IMR-90 (cell line): ENCODE data around the gene OR5M11. TPM values are rescaled to one million over a fixed set of nuclear protein-coding genes. Genes with fewer than 3 reads are reported as not detected.

Source experiments
- ATAC-seq: fragments of 200-7000 bp; cut with Tn5 transposase; 2 replicates; pipeline ENCODE4 v1.9.1; 2020; ENCODE audit warnings: low read depth, mild to moderate bottlenecking, moderate library complexity
- BruUV-seq: library from RNA; stranded (reverse); fragments of 400-500 nt; replicated peaks from 2 replicates; lab custom pipeline; 2021; lab: Mats Ljungman, UMichigan
- CTCF ChIA-PET: fragments of 300-600 bp; formaldehyde crosslinking; extraction: SDS; loops from one replicate; lab custom pipeline; 2021; ENCODE audit warnings: antibody characterized with exemption; lab: Yijun Ruan, JAX
- POLR2A ChIA-PET: fragments of 300-600 bp; sonication (Branson Sonifier 250); formaldehyde crosslinking; loops from one replicate; lab custom pipeline; 2022; ENCODE audit warnings: antibody characterized with exemption; ENCODE audit not compliant: unreplicated experiment; lab: Charles Lee
- DNase-seq: peaks from one replicate; pipeline ENCODE4 v3.0.0; 2013
- H2AFZ ChIP-seq: replicated peaks from 2 replicates; pipeline ENCODE3; 2013; ENCODE audit warnings: low read length, mild to moderate bottlenecking; ENCODE audit not compliant: poor library complexity
- H2AK5ac ChIP-seq: 2 replicates; pipeline ENCODE4 v1.6.1; 2013; ENCODE audit warnings: low read depth, low read length, inconsistent platforms
- H2AK9ac ChIP-seq: replicated peaks from 2 replicates; pipeline ENCODE3; 2013; ENCODE audit warnings: mild to moderate bottlenecking, low read depth, low read length, moderate library complexity; ENCODE audit not compliant: poor library complexity
- H2BK120ac ChIP-seq: 2 replicates; pipeline ENCODE4 v1.6.1; 2013; ENCODE audit warnings: low read depth, low read length, inconsistent platforms
- H2BK15ac ChIP-seq: 3 replicates; pipeline ENCODE4 v1.6.1; 2013; ENCODE audit warnings: low read depth, low read length, inconsistent platforms
- H2BK20ac ChIP-seq: 2 replicates; pipeline ENCODE4 v1.6.1; 2013; ENCODE audit warnings: low read depth, mild to moderate bottlenecking, inconsistent platforms, low read length, moderate library complexity
- H2BK5ac ChIP-seq: 2 replicates; pipeline ENCODE4 v1.6.1; 2013; ENCODE audit warnings: mild to moderate bottlenecking, low read depth, low read length, inconsistent platforms; ENCODE audit not compliant: poor library complexity, severe bottlenecking
- H3K14ac ChIP-seq: replicated peaks from 2 replicates; pipeline ENCODE4 v1.6.1; 2013; ENCODE audit warnings: low read depth, low read length, inconsistent platforms
- H3K18ac ChIP-seq: 2 replicates; pipeline ENCODE4 v1.6.1; 2013; ENCODE audit warnings: low read depth, low read length, control low read depth
- H3K23ac ChIP-seq: 2 replicates; pipeline ENCODE4 v1.6.1; 2013; ENCODE audit warnings: low read depth, low read length, inconsistent platforms
- H3K27ac ChIP-seq: 2 replicates; pipeline ENCODE4 v1.5.1; 2013; ENCODE audit warnings: mild to moderate bottlenecking, control low read depth, low read length; ENCODE audit not compliant: insufficient read depth
- H3K27me3 ChIP-seq: 2 replicates; pipeline ENCODE4 v1.6.1; 2013; ENCODE audit warnings: low read length; ENCODE audit not compliant: control insufficient read depth, insufficient read depth
- H3K36me3 ChIP-seq: 2 replicates; pipeline ENCODE4 v1.6.1; 2013; ENCODE audit warnings: low read length, mixed read lengths; ENCODE audit not compliant: control insufficient read depth, insufficient read depth
- H3K4ac ChIP-seq: 2 replicates; pipeline ENCODE4 v1.6.1; 2013; ENCODE audit warnings: low read depth, low read length, inconsistent platforms
- H3K4me1 ChIP-seq: 2 replicates; pipeline ENCODE4 v1.6.1; 2013; ENCODE audit warnings: low read length, mixed read lengths; ENCODE audit not compliant: control insufficient read depth, insufficient read depth
- H3K4me2 ChIP-seq: 2 replicates; pipeline ENCODE4 v1.6.1; 2013; ENCODE audit warnings: low read depth, mild to moderate bottlenecking, control low read depth, low read length, moderate library complexity
- H3K4me3 ChIP-seq: 2 replicates; pipeline ENCODE4 v1.5.1; 2013; ENCODE audit warnings: low read depth, mild to moderate bottlenecking, control low read depth, low read length, moderate library complexity; ENCODE audit not compliant: insufficient read depth
- H3K56ac ChIP-seq: 2 replicates; pipeline ENCODE4 v1.6.1; 2013; ENCODE audit warnings: low read length, inconsistent platforms; ENCODE audit not compliant: insufficient read depth; ENCODE audit errors: extremely low read depth
- H3K79me1 ChIP-seq, 2 experiments: 2 replicates each; pipeline ENCODE4 v1.6.1; 2013; ENCODE audit warnings: low read length in 2 of 2, inconsistent platforms in 1 of 2, low read depth in 1 of 2
- H3K9ac ChIP-seq: 2 replicates; pipeline ENCODE4 v1.6.1; 2013; ENCODE audit warnings: low read depth, low read length, control low read depth
- H3K9me1 ChIP-seq: 2 replicates; pipeline ENCODE4 v1.6.1; 2013; ENCODE audit warnings: low read length, inconsistent platforms; ENCODE audit not compliant: insufficient read depth
- H3K9me3 ChIP-seq: 2 replicates; pipeline ENCODE4 v1.6.1; 2013; ENCODE audit warnings: low read length; ENCODE audit not compliant: control insufficient read depth, insufficient read depth
- H4K20me1 ChIP-seq: 2 replicates; pipeline ENCODE4 v1.6.1; 2013; ENCODE audit warnings: low read length, inconsistent platforms; ENCODE audit not compliant: insufficient read depth
- H4K5ac ChIP-seq: 2 replicates; pipeline ENCODE4 v1.6.1; 2013; ENCODE audit warnings: mild to moderate bottlenecking, low read depth, low read length, control low read depth
- H4K8ac ChIP-seq, 2 experiments: 2 replicates each; pipeline ENCODE4 v1.6.1; 2013; ENCODE audit warnings: low read depth in 2 of 2, low read length in 2 of 2, control low read depth in 1 of 2, inconsistent platforms in 1 of 2
- H4K91ac ChIP-seq: 2 replicates; pipeline ENCODE4 v1.6.1; 2013; ENCODE audit warnings: low read depth, low read length, inconsistent platforms; ENCODE audit not compliant: insufficient read depth
- BHLHE40 ChIP-seq: fragments of 150-350 bp; IDR thresholded peaks from 2 replicates; pipeline ENCODE4 v1.6.1; 2016; ENCODE audit warnings: mild to moderate bottlenecking, low read depth, low read length
- CEBPB ChIP-seq: IDR thresholded peaks from 2 replicates; pipeline ENCODE4 v1.6.1; 2012; ENCODE audit warnings: low read depth, low read length, improper control_type of control experiment
- CHD1 ChIP-seq: IDR thresholded peaks from 2 replicates; pipeline ENCODE4 v1.6.1; 2012; ENCODE audit warnings: low read depth, low read length, improper control_type of control experiment
- FOS ChIP-seq: fragments of 150-350 bp; IDR thresholded peaks from 2 replicates; pipeline ENCODE4 v1.6.1; 2016; ENCODE audit warnings: low read depth, low read length
- MAZ ChIP-seq: IDR thresholded peaks from 2 replicates; pipeline ENCODE4 v1.6.1; 2012; ENCODE audit warnings: low read depth, mild to moderate bottlenecking, low read length, improper control_type of control experiment, moderate library complexity, borderline replicate concordance
- MXI1 ChIP-seq: IDR thresholded peaks from 2 replicates; pipeline ENCODE4 v1.6.1; 2012; ENCODE audit warnings: low read depth, mild to moderate bottlenecking, low read length, moderate library complexity, borderline replicate concordance
- NFE2L2 ChIP-seq: fragments of 150-350 bp; IDR thresholded peaks from 2 replicates; pipeline ENCODE4 v1.6.1; 2016; ENCODE audit warnings: low read depth, mild to moderate bottlenecking, low read length
- POLR2A ChIP-seq: IDR thresholded peaks from 2 replicates; pipeline ENCODE4 v1.6.1; 2012; ENCODE audit warnings: mild to moderate bottlenecking, low read depth, low read length
- RAD21 ChIP-seq: IDR thresholded peaks from 2 replicates; pipeline ENCODE4 v1.6.1; 2012; ENCODE audit warnings: low read length, improper control_type of control experiment
- RCOR1 ChIP-seq: IDR thresholded peaks from 2 replicates; pipeline ENCODE4 v1.6.1; 2012; ENCODE audit warnings: mild to moderate bottlenecking, low read length, improper control_type of control experiment; ENCODE audit not compliant: insufficient replicate concordance
- RFX5 ChIP-seq: IDR thresholded peaks from 2 replicates; pipeline ENCODE4 v1.8.0; 2012; ENCODE audit warnings: low read depth, mild to moderate bottlenecking, low read length, moderate library complexity
- SMC3 ChIP-seq: fragments of 150-350 bp; IDR thresholded peaks from 2 replicates; pipeline ENCODE4 v1.6.1; 2016; ENCODE audit warnings: low read depth, mild to moderate bottlenecking, antibody characterized with exemption, low read length, moderate library complexity
- WGBS, 2 experiments: methylation state at CpG; one replicate each; pipeline versions ENCODE4 v1.1.5 to v1.1.7; 2013; ENCODE audit warnings: missing lambda C conversion rate in 2 of 2; ENCODE audit not compliant: insufficient read length in 1 of 2; ENCODE audit errors: extremely low coverage in 2 of 2; 5-methylcytosine and 5-hydroxymethylcytosine counted together
- dilution Hi-C: fragments of 300-500 bp; cut with HindIII; formaldehyde crosslinking; loops from one replicate; pipeline ENCODE4 v1.14.3; 2018; ENCODE audit warnings: low sequenced_read_pairs; ENCODE audit not compliant: unreplicated experiment
- in situ Hi-C: fragments of 300-500 bp; cut with MboI; formaldehyde crosslinking; loops from 3 replicates; pipeline ENCODE4 v1.14.3; 2019; ENCODE audit warnings: low sequenced_read_pairs, inconsistent platforms, mixed read lengths
- intact Hi-C: fragments of 100-400 bp; cut with micrococcal nuclease; formaldehyde crosslinking; loops from 2 replicates; pipeline ENCODE4 v1.10.0; 2022
- polyA plus RNA-seq, 3 experiments: library from polyadenylated mRNA; depleted of rRNA; stranded (reverse); fragments of >200 nt; gene quantifications; 2 replicates each; pipeline ENCODE4 v1.2.3, GENCODE V29; 2012; ENCODE audit warnings: low replicate concordance in 1 of 3
- total RNA-seq: library from RNA; depleted of rRNA; stranded (reverse); fragments of >200 nt; gene quantifications from 2 replicates; pipeline ENCODE4 v1.2.3, GENCODE V29; 2012
- TF ChIP-seq, protein P1 (sequence below): conservative IDR thresholded peaks from 2 replicates; pipeline ENCODE4 v1.5.1; 2012; ENCODE audit warnings: mild to moderate bottlenecking, low read depth, low read length, improper control_type of control experiment
- TF ChIP-seq, protein P2 (sequence below): fragments of 150-350 bp; IDR thresholded peaks from 2 replicates; pipeline ENCODE4 v1.6.1; 2017; ENCODE audit warnings: mild to moderate bottlenecking, antibody characterized with exemption, low read length, low read depth

Gene OR5M11
- total and polyA plus RNA-seq, 2 of the 4 experiments (the other 2 are of a cell fraction): not detected

DNA sequence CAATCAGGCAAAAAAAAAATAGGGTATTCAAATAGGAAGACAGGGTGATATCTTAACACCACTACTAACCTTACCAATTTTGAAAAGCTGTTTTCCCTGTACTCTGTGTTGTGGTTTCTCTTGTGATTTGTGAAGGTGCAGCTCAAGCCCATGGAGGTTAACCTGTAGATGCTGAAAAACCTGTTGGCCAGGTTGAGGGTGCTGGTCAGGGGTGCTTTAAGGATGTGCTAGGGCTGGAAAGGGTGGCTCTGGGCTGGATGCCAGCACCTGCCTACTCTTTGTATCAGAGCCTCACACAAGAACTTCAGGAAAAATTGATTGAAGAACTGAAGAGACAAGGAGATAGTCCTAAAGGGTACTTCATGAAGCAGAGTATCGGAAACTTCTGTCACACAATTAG is 33.6 kb downstream of the OR5M11 start:
- ChIA-PET POLR2A (no interaction called here), CTCF (no interaction called here)
- Histone ChIP-seq H3K9ac (no peak overlapping the region), H2AFZ (no peak overlapping the region), H3K4me3 (no peak overlapping the region), H2BK5ac (no peak overlapping the region), H3K79me1 (no peaks in the 10 kb centered on the region), H2AK5ac (no peak overlapping the region), H3K27me3 (no peaks in the 10 kb centered on the region), H3K4me2 (no peak overlapping the region), H3K9me3 (peaks cover 8% of the 10 kb centered on the region; the same call in 1 of the 2 replicates), H4K5ac (no peak overlapping the region), H3K9me1 (no peaks in the 10 kb centered on the region), H3K14ac (no peak overlapping the region), H3K56ac (no peak overlapping the region), H3K36me3 (no peaks in the 10 kb centered on the region), H3K27ac (no peak overlapping the region), H3K4me1 (no peaks in the 10 kb centered on the region), H2BK15ac (no peak overlapping the region), H4K8ac (no peak overlapping the region), H3K18ac (no peak overlapping the region), H4K91ac (no peak overlapping the region), H3K4ac (no peak overlapping the region), H2BK120ac (no peak overlapping the region), H3K23ac (no peak overlapping the region), H4K20me1 (no peaks in the 10 kb centered on the region), H2AK9ac (no peak overlapping the region), H2BK20ac (no peak overlapping the region)
- in situ Hi-C loops (no loop called here), intact Hi-C loops (no loop called here), dilution Hi-C loops (no loop called here)
- BruUV-seq: no TSS peak
- WGBS, 2 experiments: no CpG with 5 or more reads among the region's 1 CpG
- no peak for ATAC-seq
- TF ChIP-seq MAZ: no peak
- no peak for TF ChIP-seq RCOR1
- TF ChIP-seq POLR2A: no peak
- TF ChIP-seq RFX5: no peak
- no peak for TF ChIP-seq BHLHE40
- TF ChIP-seq, protein P1, sequence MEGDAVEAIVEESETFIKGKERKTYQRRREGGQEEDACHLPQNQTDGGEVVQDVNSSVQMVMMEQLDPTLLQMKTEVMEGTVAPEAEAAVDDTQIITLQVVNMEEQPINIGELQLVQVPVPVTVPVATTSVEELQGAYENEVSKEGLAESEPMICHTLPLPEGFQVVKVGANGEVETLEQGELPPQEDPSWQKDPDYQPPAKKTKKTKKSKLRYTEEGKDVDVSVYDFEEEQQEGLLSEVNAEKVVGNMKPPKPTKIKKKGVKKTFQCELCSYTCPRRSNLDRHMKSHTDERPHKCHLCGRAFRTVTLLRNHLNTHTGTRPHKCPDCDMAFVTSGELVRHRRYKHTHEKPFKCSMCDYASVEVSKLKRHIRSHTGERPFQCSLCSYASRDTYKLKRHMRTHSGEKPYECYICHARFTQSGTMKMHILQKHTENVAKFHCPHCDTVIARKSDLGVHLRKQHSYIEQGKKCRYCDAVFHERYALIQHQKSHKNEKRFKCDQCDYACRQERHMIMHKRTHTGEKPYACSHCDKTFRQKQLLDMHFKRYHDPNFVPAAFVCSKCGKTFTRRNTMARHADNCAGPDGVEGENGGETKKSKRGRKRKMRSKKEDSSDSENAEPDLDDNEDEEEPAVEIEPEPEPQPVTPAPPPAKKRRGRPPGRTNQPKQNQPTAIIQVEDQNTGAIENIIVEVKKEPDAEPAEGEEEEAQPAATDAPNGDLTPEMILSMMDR: no peak
- no peak for TF ChIP-seq RAD21
- TF ChIP-seq FOS: no peak
- TF ChIP-seq, protein P2, sequence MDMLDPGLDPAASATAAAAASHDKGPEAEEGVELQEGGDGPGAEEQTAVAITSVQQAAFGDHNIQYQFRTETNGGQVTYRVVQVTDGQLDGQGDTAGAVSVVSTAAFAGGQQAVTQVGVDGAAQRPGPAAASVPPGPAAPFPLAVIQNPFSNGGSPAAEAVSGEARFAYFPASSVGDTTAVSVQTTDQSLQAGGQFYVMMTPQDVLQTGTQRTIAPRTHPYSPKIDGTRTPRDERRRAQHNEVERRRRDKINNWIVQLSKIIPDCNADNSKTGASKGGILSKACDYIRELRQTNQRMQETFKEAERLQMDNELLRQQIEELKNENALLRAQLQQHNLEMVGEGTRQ: no peak
- TF ChIP-seq SMC3: no peak
- TF ChIP-seq CHD1: no peak
- TF ChIP-seq NFE2L2: no peak
- no peak for TF ChIP-seq CEBPB
- no peak for TF ChIP-seq MXI1
- no peak for DNase-seq
